ENCODE measurements around the gene MINAR2.
A peak's percentile ranks its signal among the peaks of the same experiment; 100 is the strongest.

Gene MINAR2, protein sequence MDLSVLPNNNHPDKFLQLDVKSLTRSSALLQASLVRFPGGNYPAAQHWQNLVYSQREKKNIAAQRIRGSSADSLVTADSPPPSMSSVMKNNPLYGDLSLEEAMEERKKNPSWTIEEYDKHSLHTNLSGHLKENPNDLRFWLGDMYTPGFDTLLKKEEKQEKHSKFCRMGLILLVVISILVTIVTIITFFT

DNA sequence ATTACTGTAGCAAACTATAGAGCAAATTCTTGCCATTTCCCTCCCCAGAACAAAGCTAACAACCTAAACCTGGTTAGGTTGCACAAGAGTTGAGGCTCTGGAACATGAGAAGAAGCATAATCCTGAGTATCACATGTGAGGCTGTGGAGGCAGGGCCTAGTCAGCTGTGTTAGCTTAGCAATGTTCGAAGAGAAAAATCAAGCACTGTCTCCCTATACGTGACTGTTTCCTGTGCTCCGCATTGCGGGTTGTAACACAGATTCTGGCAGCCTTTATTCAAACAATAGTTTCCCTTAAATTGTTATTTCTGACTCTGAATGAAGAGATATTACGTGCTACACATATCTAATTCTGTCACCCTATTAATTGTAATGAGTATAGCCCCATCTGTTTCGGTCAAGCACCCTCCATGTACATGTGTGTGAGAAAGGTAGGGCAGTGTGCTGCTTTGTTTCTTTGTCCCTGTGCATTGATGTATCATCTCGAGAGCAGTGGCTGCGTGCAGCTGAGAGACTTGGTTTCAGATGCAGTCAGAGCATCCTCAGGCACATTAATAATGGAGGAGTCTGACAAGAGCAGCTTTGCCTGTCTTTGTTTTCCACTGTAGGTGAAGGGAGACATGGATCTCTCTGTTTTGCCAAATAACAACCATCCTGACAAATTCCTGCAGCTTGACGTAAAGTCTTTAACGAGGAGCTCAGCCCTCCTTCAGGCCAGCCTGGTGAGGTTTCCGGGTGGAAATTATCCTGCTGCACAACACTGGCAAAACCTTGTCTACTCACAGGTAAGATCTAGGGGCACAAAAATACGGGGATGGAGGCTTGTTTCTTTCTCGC, at the start of gene MINAR2:
Gene MINAR2, plus strand, starts transcription at position 523 of the 836 bp plus-strand sequence. Its CDS starts 97 bp downstream, at position 620.
- no peak for DNase-seq (ENCODE audit: low read depth in 2 of 2)

DNA sequence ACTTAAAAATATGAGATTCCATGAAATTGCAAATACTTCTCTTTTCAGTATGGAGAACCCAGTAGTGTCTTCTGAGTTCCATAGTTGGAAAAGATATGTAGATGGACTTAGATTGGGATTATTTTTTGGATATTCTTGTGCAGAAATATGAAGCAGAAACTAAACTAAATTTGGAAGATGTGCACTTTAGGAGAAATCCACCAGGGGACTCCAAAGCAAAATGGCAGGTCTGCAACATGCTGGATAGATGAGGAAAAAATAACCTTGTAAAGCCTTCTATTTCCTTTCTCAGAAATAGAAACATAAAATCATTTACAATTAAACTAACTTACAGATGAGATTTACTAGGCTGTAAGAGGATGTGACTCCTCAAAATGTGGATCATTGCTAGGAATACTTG, 49.2 kb upstream of the MINAR2 start:
- DNase-seq (ENCODE audit: low read depth in 2 of 2) = no peak

DNA sequence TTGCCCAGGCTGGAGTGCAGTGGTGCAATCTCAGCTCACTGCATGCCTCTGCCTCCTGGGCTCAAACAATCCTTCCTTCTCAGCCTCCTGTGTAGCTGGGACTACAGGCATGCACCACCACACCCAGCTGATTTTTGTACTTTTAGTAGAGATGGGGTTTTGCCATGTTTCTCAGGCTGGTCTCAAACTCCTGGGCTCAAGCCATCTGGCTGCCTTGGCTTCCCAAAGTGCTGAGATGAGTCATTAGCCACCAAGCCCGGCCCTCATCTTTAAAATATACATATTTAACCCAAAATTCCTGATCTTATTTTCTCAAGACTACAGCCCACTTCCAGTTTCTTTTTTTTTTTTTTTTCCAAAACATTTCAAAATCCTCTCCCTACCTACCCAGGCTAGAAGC, 31.7 kb upstream of the MINAR2 start:
- no peak for DNase-seq (ENCODE audit: low read depth in 2 of 2)

DNA sequence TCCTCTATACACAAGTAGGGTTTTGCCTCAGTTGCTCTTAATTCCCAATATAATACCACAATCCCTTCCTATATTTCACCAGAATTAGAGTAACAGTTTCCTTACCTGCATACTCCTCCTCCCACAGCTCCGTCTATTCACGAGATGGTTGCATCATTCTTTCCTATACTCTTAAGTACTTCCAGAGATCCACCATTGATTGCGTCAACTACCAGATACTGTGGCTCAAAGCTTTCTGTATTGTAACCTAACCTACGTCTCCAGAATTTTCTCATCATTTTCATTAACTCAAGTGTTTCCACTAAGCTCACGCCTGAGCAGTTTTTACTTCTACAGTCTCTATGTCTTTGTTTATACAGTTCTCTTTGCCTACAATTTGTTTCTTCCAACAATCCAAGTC, 31.2 kb upstream of the MINAR2 start:
- no peak for DNase-seq (ENCODE audit: low read depth in 2 of 2)

DNA sequence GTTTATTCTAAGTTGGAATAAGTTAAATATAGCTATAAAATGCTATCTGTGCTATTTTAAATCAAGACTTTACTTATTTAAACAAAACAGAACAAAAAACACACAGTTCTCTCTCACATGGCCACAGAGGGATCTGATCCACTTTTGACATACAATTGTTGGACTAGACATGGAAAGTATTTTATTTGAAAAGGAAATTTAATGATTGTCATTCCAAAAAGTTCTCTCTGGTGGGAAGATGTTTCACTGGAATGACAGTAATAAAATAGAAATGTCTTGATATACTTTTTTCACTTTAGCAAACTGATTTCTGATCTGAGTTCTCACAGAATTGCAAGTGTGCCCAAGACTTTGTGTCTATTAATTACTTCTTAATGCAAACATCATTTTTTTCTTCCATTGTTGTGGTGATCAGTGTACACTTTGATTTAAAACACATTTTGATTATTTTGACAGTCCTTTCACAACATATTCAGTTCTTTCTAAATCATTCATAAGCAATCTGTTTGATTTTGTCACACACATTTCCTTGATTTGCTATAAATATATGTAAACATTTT, 30.1 kb upstream of the MINAR2 start:
- no peak for DNase-seq (ENCODE audit: low read depth in 2 of 2)

DNA sequence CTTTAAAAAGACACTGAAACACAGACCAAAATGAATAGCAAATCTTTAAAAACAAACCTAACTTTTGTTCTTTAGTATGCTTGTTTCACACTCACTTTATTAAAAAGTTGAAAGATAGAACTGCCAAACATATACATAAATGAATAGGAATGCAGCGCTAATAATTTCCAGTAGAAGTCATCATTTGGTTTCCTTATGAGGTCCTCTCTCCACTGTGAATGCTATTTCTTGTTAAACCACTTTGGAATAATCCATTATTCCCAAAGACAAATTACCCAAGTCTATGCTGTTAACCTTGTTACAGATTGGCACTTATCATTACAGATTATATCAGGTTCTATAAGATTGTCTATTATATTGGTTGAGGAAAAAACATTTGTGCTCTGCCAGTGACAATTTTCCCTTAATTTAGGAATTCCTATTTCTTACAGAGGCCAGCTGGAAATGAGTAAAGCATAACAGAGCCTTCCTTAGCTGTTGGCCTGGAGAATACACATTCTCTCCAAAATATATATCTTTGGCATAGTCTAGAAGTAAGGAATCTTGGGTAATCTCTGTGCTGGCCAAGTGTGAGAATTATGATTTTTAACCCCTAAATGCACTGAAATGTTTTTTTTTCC, 29.3 kb upstream of the MINAR2 start:
- no peak for DNase-seq (ENCODE audit: low read depth in 2 of 2)

DNA sequence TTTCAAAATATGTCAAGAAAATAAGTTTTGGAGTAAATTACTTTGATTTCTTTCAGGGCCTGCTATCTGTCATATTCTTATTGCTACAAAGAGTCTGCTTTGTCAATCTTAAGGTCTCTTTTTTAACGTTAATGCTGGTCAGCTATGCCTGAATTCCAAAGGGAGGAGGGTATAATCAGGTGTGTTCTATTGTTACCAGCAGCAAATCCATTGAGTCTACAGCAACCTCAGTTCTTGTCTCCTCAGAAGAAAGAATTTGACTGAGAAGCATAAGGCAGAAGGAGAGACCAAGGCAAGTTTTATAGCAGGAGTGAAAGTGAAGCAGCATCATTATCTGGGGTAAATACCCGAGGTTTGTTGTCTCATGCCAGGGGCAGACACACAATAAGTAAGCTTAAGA, 23.7 kb upstream of the MINAR2 start:
- no peak for DNase-seq (ENCODE audit: low read depth in 2 of 2)

DNA sequence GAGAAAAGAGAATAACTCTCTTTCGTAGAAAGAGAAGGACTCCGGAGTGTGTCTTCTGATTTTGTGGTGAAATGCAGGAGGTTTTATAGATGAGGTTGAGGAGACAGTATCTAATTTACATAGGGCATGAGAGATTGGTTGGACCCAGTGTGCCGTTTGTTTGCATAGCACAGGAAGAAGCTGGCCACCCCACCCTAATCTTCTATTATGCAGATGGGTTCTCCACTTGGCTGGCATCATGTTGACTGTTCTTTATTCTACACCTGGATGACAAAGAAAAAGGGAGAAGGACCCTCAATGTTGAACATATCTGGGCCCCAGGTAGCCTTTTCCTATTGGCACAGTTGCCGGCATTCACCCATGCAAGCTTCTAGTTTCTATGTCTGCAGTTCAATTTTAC, 23.2 kb upstream of the MINAR2 start:
- DNase-seq (ENCODE audit: low read depth in 2 of 2) = no peak

DNA sequence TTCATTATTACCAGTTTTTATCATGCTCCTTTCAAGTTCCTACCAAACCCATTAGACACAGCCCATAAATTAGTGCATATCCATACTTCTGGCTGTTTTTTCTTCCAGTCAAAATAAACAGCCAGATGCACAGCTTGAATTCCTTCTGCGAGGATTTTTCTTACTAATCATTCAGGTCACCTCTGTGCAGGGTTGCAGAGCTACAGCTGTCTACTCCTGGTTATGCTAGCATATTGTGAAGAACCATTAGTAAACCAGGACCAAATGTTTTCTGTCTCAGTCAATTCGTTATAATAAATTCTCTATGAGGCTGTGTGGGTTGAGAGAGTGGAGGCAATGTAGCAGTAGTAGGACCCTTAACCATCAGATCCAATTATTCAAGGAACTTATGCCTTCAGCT, 8.1 kb upstream of the MINAR2 start:
- DNase-seq (ENCODE audit: low read depth in 2 of 2) = no peak

DNA sequence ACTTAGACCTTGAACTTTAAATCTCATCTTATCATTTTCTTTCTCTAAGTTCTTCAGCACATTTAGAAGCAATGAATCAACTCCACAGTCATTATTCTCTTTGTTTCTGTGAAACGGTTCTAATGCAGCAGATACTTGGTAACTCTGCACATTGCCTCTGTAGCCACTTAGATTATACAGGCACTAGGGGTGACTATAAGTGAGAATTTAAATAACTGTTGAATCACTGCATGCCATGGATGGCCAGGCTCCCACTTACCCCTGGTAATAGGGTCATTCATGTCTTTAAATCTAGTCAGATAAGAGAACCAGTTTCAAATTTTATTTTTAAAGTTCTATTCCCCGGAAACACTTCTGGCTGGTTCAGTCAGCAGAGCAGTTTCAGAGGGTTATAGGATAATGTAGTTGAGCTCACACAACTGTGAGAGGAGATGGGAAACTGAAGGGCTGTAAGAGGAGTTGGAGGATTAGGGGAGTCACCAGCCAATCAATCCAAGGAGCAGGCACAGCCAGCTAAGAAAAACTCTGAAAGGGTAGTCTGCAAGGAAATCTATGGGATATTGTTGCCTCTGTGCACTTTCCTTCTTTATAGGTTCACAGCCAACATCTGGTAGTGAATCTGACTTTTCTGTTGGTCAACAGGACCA, 4.2 kb upstream of the MINAR2 start:
- DNase-seq (ENCODE audit: low read depth in 2 of 2) = no peak

DNA sequence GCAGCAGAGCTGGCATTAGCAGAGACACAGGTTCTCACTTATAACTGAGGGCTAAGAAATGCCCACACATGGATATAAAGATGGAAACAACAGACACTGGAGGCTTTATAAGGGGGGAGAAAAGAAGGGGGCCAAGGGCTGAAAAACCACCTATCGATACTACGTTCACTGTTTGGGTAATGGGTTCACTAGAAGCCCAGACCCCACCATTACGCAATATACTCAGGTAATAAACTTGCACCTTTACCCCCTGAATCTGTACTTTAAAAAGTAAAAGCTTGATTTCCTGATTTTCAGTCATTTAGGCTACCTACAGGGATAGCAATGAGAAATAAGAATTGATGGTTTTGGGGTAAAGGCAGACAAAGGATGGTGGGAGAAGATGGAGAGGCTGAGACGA, 1.9 kb upstream of the MINAR2 start:
- no peak for DNase-seq (ENCODE audit: low read depth in 2 of 2)

DNA sequence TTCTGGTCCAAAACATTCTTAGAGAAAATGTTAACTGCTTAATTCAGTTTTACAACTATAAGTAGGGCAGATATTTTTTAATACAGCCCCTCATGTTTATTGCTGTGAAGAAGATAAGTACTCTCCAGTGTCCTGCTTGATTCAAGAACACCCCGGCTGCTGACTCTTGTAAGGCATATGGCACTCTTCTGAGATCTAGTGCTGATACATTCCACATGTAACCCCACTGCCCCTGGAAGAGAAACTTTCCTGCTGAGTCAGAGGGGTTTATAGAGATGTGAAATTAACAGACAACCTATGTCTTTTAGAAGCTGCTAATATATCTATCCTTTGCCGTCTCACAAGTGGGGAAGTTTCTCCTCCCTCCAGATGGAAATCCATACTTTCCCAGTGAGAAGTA, 1.0 kb upstream of the MINAR2 start:
- no peak for DNase-seq (ENCODE audit: low read depth in 2 of 2)

DNA sequence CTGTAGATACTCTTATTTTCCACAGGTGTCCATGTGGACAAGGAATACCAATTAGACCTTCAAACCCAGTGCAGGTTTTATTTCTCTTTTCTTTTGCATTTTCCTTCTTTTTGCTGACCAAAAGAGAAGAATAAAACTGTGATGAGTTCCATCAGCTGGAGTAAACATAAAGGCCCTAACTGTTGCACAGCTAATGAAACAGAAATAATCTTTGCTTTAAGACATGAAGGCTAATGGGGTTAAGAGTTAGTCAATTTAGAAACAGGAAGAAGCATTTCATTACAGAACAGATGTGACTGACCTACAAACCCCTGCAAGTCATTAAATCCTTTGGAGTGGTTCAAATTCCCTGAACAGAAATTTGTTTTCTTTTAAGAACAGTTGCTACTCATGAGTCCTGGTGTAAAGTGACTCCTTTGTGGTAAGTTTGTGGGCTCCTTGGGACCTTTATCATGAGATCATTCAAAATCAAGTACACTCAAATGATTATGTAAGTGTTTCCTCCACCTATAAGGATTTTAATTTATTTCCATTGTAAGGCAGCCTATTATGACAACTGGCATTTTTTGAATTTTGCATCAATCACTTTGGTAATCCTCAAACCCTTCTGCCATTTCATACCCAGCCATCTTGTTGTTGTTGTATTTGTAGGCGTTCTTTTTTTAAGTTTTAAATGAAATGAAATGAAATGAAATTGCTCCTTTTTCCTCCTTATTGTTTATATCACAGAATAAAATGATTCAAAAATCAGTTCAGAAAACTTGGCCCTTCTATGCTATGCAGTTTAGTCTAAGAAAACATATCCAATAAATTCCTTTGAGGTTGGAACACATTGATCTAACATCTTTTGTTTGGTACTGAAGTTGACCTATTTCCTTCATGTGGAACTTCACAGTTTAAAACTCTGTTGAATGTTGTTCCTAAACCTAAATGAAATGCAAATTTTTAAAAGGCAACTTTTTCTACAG, 1.3 kb downstream of the MINAR2 start:
- no peak for DNase-seq (ENCODE audit: low read depth in 2 of 2)

DNA sequence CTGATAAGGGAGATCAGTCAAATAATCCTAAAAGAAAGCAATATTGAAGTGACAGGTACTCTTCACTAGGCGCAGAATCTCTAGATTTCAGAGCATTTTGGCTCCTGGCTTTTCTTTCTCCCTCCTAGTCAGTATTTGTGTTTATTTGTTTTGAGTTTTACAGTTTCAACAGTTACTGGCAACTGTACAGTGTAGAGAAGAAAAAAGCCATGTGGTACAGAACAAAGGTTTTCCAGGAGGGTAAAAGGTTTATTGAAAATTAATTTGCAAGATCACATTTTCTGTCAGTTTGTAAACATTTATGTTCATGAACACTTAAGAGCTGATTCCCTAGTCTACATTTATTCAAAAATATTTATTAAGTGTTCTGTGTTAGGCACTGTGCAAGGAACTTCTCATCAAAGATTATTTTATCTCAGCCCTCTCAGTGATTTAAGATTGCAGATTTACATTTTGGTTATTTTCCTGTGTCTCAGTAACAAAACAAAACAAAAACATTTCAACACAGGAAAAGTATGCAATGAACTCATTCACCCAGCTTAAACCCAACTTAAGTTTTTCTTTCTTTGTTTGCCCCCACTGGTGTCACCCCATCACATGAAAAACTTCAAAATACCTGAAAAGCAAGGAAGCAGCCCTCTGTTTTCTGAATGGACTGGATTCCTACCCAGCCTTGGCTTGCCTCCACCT, 12.9 kb downstream of the MINAR2 start:
- no peak for DNase-seq (ENCODE audit: low read depth in 2 of 2)

DNA sequence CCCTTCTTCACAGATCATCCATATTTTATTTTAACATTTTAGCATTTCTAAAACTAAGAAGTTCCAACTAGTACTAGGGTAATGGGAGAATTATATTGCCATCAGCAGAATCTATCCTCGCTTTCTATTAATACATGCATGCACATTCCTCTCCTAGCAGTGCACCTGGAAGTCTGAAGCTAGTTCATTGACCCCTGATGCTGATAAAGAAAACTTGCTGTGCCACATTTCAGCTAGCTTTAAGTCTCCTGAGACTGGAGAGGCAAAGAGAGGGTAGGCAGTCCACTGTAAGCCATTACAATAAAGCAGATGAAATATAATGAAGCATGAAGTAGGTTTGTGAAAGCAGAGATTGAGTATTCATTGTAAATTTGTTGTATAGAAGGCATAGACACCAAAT, 15.8 kb downstream of the MINAR2 start:
- no peak for DNase-seq (ENCODE audit: low read depth in 2 of 2)

DNA sequence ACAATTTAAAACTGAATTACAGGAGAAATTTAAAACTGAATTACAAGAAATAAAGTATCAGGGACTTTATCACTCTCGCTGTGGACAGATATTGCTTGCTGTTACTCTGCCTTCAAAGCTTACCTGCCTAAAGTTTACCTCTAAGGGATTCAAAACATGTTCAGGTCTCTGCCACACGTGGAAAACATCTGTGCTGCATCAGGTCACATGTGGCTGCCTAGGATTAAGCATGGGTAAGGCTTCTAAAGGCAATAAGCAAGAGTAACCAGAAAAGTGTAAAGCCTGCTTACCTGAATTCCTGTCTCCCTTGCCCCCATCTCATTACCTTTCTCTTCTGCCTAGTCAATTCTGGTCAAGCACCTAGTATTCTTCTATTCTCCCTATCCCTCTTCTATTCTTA, 18.9 kb downstream of the MINAR2 start:
- DNase-seq (ENCODE audit: low read depth in 2 of 2) = no peak

DNA sequence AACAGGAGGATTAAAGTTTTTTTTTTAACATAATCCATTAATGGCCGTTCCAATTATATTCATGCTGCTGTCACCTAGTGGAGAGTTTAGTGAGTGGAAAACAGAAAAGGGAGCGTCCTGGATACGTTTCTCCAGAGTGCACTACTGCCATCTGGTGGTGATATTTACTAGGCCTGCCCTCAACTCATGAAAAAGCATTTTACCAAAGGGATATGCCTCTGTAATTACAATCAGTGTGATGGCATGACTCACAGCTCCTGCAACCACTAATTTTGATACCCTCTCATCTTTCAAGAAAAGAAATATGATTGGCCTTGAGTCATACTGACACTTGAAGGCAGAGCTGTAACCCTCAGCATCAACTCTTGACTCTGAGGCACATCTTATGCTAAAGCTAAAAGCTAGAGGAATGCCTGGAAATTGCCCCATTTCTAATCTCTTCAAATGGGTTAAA, 20.1 kb downstream of the MINAR2 start:
- peak; percentile 4 to 14 for DNase-seq (ENCODE audit: low read depth in 2 of 2)

DNA sequence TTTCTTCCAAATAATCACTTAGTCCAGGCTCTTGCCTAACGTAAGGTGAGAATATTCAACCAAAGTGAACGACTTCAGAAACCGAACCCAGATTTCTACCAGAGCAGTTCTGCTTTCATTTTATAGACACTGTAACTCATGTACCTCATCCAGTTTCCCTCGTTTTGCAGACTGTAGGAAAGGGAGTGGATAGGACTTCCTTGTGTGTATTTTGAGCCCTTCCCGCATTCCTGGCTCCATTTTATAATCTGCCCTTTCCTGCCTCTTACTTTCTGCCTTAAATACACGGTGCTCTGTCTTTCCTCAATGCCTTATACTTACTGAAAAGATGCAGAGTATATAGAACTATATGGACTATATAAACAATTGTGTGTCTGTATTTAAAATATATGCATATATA, 20.8 kb downstream of the MINAR2 start:
- no peak for DNase-seq (ENCODE audit: low read depth in 2 of 2)

DNA sequence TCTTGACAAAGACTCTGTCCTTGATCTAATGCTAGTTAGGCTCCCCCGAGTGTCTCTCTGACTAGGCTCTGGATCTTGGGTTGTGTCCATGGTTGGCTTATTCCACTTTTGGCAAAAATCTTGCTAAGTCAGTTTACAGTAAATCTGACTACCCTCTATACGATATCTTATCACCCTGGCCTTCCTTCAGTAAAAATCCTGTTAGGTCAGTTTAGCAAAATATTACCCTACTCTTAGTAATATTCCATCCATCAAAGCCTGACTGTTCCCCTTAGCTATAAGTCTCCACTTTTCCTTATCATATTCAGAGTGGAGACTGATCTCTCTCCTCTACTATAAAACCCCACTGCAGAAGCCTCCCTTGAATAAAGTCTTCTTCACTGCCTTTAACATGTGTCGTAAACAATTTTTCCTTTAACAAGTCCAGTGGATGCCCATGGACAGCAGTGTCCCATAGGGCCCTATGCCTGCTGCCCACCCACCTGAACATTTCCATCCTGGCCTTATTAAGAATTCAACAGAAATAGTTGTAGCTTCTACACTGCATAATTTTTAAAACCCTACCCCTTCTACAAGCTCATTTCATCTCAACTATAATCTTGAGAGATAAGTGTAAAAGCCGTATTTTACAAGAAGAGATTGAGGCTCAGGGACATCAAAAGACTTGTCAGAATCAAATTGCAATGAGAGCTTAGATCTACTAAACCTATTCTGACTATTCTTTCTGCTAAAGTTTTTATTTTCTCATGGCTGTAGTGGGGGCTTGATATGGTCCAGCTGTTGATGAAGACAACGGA, 22.3 kb downstream of the MINAR2 start:
- no peak for DNase-seq (ENCODE audit: low read depth in 2 of 2)
